Measurements from ENCODE around the gene PHF12. TPM values are rescaled to one million over a fixed set of nuclear protein-coding genes. Genes with fewer than 3 reads are reported as not detected.

The PHF12 gene
- total RNA-seq, 1 experiment from 2014 or later, result 35.7 TPM

- ChIA-PET CTCF (no interaction called here), POLR2A (no interaction called here), RAD21 (ENCODE audit: low non-redundant PET in 1 of 2, low total read pairs in 2 of 2, uncharacterized antibody in 2 of 2, unreplicated experiment in 2 of 2) (no interaction called here)
- intact Hi-C loops (cut with micrococcal nuclease), result no loop called here
- TF ChIP-seq REST (IDR thresholded peaks at IDR 0.05; ENCODE audit: low read depth) (no peak), CEBPB (IDR thresholded peaks at IDR 0.05; ENCODE audit: low read depth) (no peak), YY1 (IDR thresholded peaks at IDR 0.05; ENCODE audit: extremely low read depth, insufficient replicate concordance, low read depth, low read length) (no peak), TCF7L2 (IDR thresholded peaks at IDR 0.05; ENCODE audit: borderline replicate concordance, extremely low read depth, insufficient read depth, insufficient read length) (no peak), SP1 (IDR thresholded peaks at IDR 0.05; ENCODE audit: low read depth) (no peak), SRF (IDR thresholded peaks at IDR 0.05; ENCODE audit: low read depth) (no peak), EGR1 (IDR thresholded peaks at IDR 0.05; ENCODE audit: low read depth) (no peak), CTCF (IDR thresholded peaks at IDR 0.05 in 2 of 3, conservative IDR thresholded peaks at IDR 0.05 in 1 of 3; ENCODE audit: borderline replicate concordance in 1 of 3, insufficient read depth in 1 of 3, low read depth in 2 of 3, low read length in 2 of 3) (no peak), ELF1 (IDR thresholded peaks at IDR 0.05; ENCODE audit: borderline replicate concordance, low read depth) (no peak), JUND (IDR thresholded peaks at IDR 0.05) (no peak), EZH2phosphoT487 (IDR thresholded peaks at IDR 0.05; ENCODE audit: borderline replicate concordance) (no peak), ZFX (IDR thresholded peaks at IDR 0.05) (no peak), ZBTB33 (IDR thresholded peaks at IDR 0.05; ENCODE audit: extremely low read depth, insufficient replicate concordance, low read length) (no peak), CBX3 (IDR thresholded peaks at IDR 0.05; ENCODE audit: low read depth) (no peak)
- Histone ChIP-seq H2AFZ (ENCODE audit: low read depth, low read length, poor library complexity, severe bottlenecking) (no peak overlapping the region), H4K20me1 (ENCODE audit: insufficient read depth) (no peaks in the 10 kb centered on the region), H3K9me3 (ENCODE audit: control insufficient read depth in 1 of 2, insufficient read depth in 1 of 2, low read depth in 1 of 2, low read length in 2 of 2) (no peaks in the 10 kb centered on the region), H3K4me3 (replicated peaks in 1 of 2; ENCODE audit: low read depth in 1 of 2, low read length in 2 of 2) (no peak overlapping the region), H3K27ac (ENCODE audit: low read depth, low read length) (no peak overlapping the region), H3K79me2 (ENCODE audit: insufficient read depth, low read length) (peaks cover 100% of the 10 kb centered on the region), H3K4me1 (ENCODE audit: control insufficient read depth in 1 of 2, insufficient read depth in 2 of 2, low read length in 2 of 2) (peaks cover 9 to 11% of the 10 kb centered on the region in 2 experiments), H3K4me2 (ENCODE audit: low read length) (no peak overlapping the region), H3K9ac (ENCODE audit: low read length) (no peak overlapping the region), H3K36me3 (ENCODE audit: control insufficient read depth in 1 of 2, insufficient read depth in 2 of 2, low read length in 2 of 2) (peaks cover 6 to 17% of the 10 kb centered on the region in 2 experiments; a peak in 3 of 4 replicates), H3K27me3 (ENCODE audit: insufficient read depth, low read length) (no peaks in the 10 kb centered on the region), H3K9me2 (ENCODE audit: insufficient read depth) (no peaks in the 10 kb centered on the region)
- ATAC-seq (no peak), DNase-seq (ENCODE audit: low read depth, low spot score) (no peak)
- no TSS peak for BruUV-seq (replicated peaks)
Observed at GRCh38 chr17:28944862-28945741, 6.2 kb downstream of the PHF12 start.
